SK-N-SH treated with all-trans-retinoic acid at 6 μM for 48 hours (cell line): ENCODE measurements around the gene ZNF670.
A peak's percentile ranks its signal among the peaks of the same experiment; 100 is the strongest.

ENCODE experiments used
- ATAC-seq: fragments of 200-7000 bp; cut with Tn5 transposase; 3 replicates; pipeline ENCODE4 v1.9.1; 2020; ENCODE audit warnings: mild to moderate bottlenecking, moderate library complexity
- ARNTL ChIP-seq: fragments of 450-650 bp; formaldehyde crosslinking; IDR thresholded peaks from 2 replicates; pipeline ENCODE4 v1.5.0; 2020; ENCODE audit warnings: low read depth, mild to moderate bottlenecking, moderate library complexity, borderline replicate concordance
- BACH2 ChIP-seq: fragments of 250-450 bp; sonication (Bioruptor Pico); IDR thresholded peaks from 2 replicates; pipeline ENCODE4 v1.9.0; 2021; ENCODE audit warnings: mild to moderate bottlenecking, borderline replicate concordance
- CREB5 ChIP-seq: fragments of 250-450 bp; sonication (Bioruptor Pico); IDR thresholded peaks from 2 replicates; pipeline ENCODE4 v1.5.1; 2020; ENCODE audit warnings: low read depth, mild to moderate bottlenecking, moderate library complexity
- CSDC2 ChIP-seq: fragments of 250-450 bp; sonication (Bioruptor Pico); IDR thresholded peaks from 2 replicates; pipeline ENCODE4 v1.5.0; 2020; ENCODE audit warnings: mild to moderate bottlenecking, moderate library complexity
- CSRNP3 ChIP-seq: fragments of 250-450 bp; sonication (Bioruptor Pico); IDR thresholded peaks from 2 replicates; pipeline ENCODE4 v1.5.1; 2021; ENCODE audit warnings: mild to moderate bottlenecking, moderate library complexity
- ESRRG ChIP-seq: fragments of 250-450 bp; sonication (Bioruptor Pico); IDR thresholded peaks from 2 replicates; pipeline ENCODE4 v1.6.1; 2021; ENCODE audit warnings: mild to moderate bottlenecking
- GLIS3 ChIP-seq: fragments of 250-450 bp; sonication (Bioruptor Pico); IDR thresholded peaks from 2 replicates; pipeline ENCODE4 v1.5.0; 2020; ENCODE audit warnings: mild to moderate bottlenecking, moderate library complexity
- ISL1 ChIP-seq: fragments of 250-450 bp; sonication (Bioruptor Pico); IDR thresholded peaks from 2 replicates; pipeline ENCODE4 v2.1.2; 2022; ENCODE audit warnings: mild to moderate bottlenecking, moderate library complexity
- OSR1 ChIP-seq: fragments of 250-450 bp; sonication (Bioruptor Pico); IDR thresholded peaks from 2 replicates; pipeline ENCODE4 v1.8.0; 2022; ENCODE audit warnings: moderate library complexity, mild to moderate bottlenecking, inconsistent platforms
- PATZ1 ChIP-seq: fragments of 250-450 bp; sonication (Bioruptor Pico); IDR thresholded peaks from 2 replicates; pipeline ENCODE4 v1.8.0; 2020; ENCODE audit warnings: mild to moderate bottlenecking, moderate library complexity, borderline replicate concordance
- POU6F1 ChIP-seq: fragments of 250-450 bp; sonication (Bioruptor Pico); IDR thresholded peaks from 2 replicates; pipeline ENCODE4 v1.8.0; 2021; ENCODE audit warnings: low read depth, mild to moderate bottlenecking, moderate library complexity, borderline replicate concordance
- PPARA ChIP-seq: fragments of 250-450 bp; sonication (Bioruptor Pico); IDR thresholded peaks from 2 replicates; pipeline ENCODE4 v1.5.0; 2020; ENCODE audit warnings: mild to moderate bottlenecking, borderline replicate concordance
- RARB ChIP-seq: fragments of 250-450 bp; sonication (Bioruptor Pico); IDR thresholded peaks from 2 replicates; pipeline ENCODE4 v1.8.0; 2021; ENCODE audit warnings: mild to moderate bottlenecking, moderate library complexity
- SNAI2 ChIP-seq: fragments of 250-450 bp; sonication (Bioruptor Pico); IDR thresholded peaks from 2 replicates; pipeline ENCODE4 v1.5.0; 2020; ENCODE audit warnings: mild to moderate bottlenecking, moderate library complexity
- TCF4 ChIP-seq: fragments of 250-450 bp; sonication (Bioruptor Pico); IDR thresholded peaks from 2 replicates; pipeline ENCODE4 v1.8.0; 2021; ENCODE audit warnings: mild to moderate bottlenecking, moderate library complexity, borderline replicate concordance
- TOX ChIP-seq: fragments of 250-450 bp; sonication (Bioruptor Pico); IDR thresholded peaks from 2 replicates; pipeline ENCODE4 v1.8.0; 2021; ENCODE audit warnings: mild to moderate bottlenecking, moderate library complexity, borderline replicate concordance
- TSHZ2 ChIP-seq: fragments of 250-450 bp; sonication (Bioruptor Pico); IDR thresholded peaks from 2 replicates; pipeline ENCODE4 v1.5.0; 2020; ENCODE audit warnings: mild to moderate bottlenecking, moderate library complexity
- ZC3H10 ChIP-seq: fragments of 250-450 bp; sonication (Bioruptor Pico); IDR thresholded peaks from 2 replicates; pipeline ENCODE4 v1.5.1; 2021; ENCODE audit warnings: mild to moderate bottlenecking, moderate library complexity
- ZFP3 ChIP-seq: fragments of 250-450 bp; sonication (Bioruptor Pico); IDR thresholded peaks from 2 replicates; pipeline ENCODE4 v1.5.0; 2020; ENCODE audit warnings: mild to moderate bottlenecking, moderate library complexity
- ZFP30 ChIP-seq: fragments of 450-650 bp; formaldehyde crosslinking; IDR thresholded peaks from 2 replicates; pipeline ENCODE4 v1.5.0; 2022; ENCODE audit warnings: mild to moderate bottlenecking, moderate library complexity
- ZNF565 ChIP-seq: fragments of 450-650 bp; formaldehyde crosslinking; conservative IDR thresholded peaks from 2 replicates; pipeline ENCODE4 v1.5.0; 2020; ENCODE audit warnings: low read depth, mild to moderate bottlenecking, moderate library complexity
- ZNF8 ChIP-seq: fragments of 450-650 bp; formaldehyde crosslinking; IDR thresholded peaks from 2 replicates; pipeline ENCODE4 v1.5.0; 2020; ENCODE audit warnings: mild to moderate bottlenecking, moderate library complexity

ZNF670 gene

GRCh38 chr1:247111259-247111699 is 32.7 kb upstream of the ZNF670 start:
- TF ChIP-seq BACH2 (no peak), PPARA (CRISPR knock-in tag) (no peak), ESRRG (CRISPR knock-in tag) (no peak)
- peak; percentile 38 for ATAC-seq

- no peak for ATAC-seq
- no peak for TF ChIP-seq ARNTL
- no peak for TF ChIP-seq PPARA (CRISPR knock-in tag)
- no peak for TF ChIP-seq CREB5 (CRISPR knock-in tag)
- TF ChIP-seq ZFP3 (CRISPR knock-in tag): no peak
- no peak for TF ChIP-seq ZFP30
- no peak for TF ChIP-seq GLIS3 (CRISPR knock-in tag)
- no peak for TF ChIP-seq PATZ1
- no peak for TF ChIP-seq BACH2
- TF ChIP-seq SNAI2 (CRISPR knock-in tag): no peak
- TF ChIP-seq ISL1 (CRISPR knock-in tag): no peak
- TF ChIP-seq CSDC2: no peak
- TF ChIP-seq TOX: no peak
- TF ChIP-seq ZC3H10 (CRISPR knock-in tag): no peak
Measured at GRCh38 chr1:247110627-247111258, 32.1 kb upstream of the ZNF670 start.

- no peak for ATAC-seq
- TF ChIP-seq ZNF8 (CRISPR knock-in tag) (no peak), TSHZ2 (CRISPR knock-in tag) (no peak), ZFP30 (no peak), POU6F1 (CRISPR knock-in tag) (no peak), TCF4 (CRISPR knock-in tag) (no peak), ZFP3 (CRISPR knock-in tag) (no peak), RARB (CRISPR knock-in tag) (no peak), GLIS3 (CRISPR knock-in tag) (no peak), PPARA (CRISPR knock-in tag) (no peak), BACH2 (no peak), SNAI2 (CRISPR knock-in tag) (no peak), PATZ1 (no peak), CSDC2 (no peak), OSR1 (CRISPR knock-in tag) (no peak), CSRNP3 (CRISPR knock-in tag) (no peak), ZNF565 (CRISPR knock-in tag) (no peak), ZC3H10 (CRISPR knock-in tag) (no peak)
Measured at GRCh38 chr1:247107694-247108093, 29.1 kb upstream of the ZNF670 start.
